ENCODE data around the gene ZSWIM3. TPM values are rescaled to one million over a fixed set of nuclear protein-coding genes. Genes with fewer than 3 reads are reported as not detected.
A peak's percentile ranks its signal among the peaks of the same experiment; 100 is the strongest.

ZSWIM3 gene
- total and polyA plus RNA-seq, 11 donors: 1.3 to 3.1 (median 2.1) TPM

DNA sequence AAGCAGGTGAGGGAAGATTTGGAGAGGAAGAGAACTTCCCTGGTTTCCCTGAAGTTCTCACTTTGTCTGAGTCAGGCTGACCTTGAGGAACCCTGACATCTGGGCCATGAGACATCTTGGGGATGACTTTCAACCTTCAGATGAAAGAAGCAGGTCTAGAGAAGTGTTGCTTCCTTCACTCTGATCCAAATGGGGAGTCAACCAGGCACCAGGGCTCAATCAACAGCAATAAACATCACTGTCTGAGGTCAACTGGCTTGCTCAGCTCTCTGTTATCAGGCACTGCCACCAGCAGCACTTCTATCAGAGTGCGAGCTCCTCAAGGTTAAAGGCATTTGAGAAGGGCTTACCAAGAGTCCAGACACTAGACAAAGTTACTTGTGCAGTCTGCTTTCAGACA, 6.5 kb upstream of the ZSWIM3 start:
- H3K36me3 ChIP-seq: peaks cover 0 to 77% (median 60%) of the 10 kb centered on the region in 9 donors
- no peak overlapping the region for H3K4me3 ChIP-seq
- intact Hi-C loops (cut with DNase I): no loop called here
- H3K4me1 ChIP-seq: peaks cover under 1 to 27% (median 13%) of the 10 kb centered on the region in 12 donors
- no peaks in the 10 kb centered on the region for H3K9me3 ChIP-seq
- DNase-seq (no peak), ATAC-seq (peak in 3 of 4 donors; percentile 58 to 77 (median 73))
- 45 to 100% (median 55%) methylated on average over 1 of the region's 1 CpG for WGBS, 4 donors
- H3K27ac ChIP-seq: peak overlapping the region in 4 of 12 donors; percentile 3 to 30 (median 19)
- no peaks in the 10 kb centered on the region for H3K27me3 ChIP-seq
- TF ChIP-seq POLR2A (IDR thresholded peaks at IDR 0.05): no peak
- TF ChIP-seq, protein P1, sequence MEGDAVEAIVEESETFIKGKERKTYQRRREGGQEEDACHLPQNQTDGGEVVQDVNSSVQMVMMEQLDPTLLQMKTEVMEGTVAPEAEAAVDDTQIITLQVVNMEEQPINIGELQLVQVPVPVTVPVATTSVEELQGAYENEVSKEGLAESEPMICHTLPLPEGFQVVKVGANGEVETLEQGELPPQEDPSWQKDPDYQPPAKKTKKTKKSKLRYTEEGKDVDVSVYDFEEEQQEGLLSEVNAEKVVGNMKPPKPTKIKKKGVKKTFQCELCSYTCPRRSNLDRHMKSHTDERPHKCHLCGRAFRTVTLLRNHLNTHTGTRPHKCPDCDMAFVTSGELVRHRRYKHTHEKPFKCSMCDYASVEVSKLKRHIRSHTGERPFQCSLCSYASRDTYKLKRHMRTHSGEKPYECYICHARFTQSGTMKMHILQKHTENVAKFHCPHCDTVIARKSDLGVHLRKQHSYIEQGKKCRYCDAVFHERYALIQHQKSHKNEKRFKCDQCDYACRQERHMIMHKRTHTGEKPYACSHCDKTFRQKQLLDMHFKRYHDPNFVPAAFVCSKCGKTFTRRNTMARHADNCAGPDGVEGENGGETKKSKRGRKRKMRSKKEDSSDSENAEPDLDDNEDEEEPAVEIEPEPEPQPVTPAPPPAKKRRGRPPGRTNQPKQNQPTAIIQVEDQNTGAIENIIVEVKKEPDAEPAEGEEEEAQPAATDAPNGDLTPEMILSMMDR (IDR thresholded peaks at IDR 0.05): no peak

DNA sequence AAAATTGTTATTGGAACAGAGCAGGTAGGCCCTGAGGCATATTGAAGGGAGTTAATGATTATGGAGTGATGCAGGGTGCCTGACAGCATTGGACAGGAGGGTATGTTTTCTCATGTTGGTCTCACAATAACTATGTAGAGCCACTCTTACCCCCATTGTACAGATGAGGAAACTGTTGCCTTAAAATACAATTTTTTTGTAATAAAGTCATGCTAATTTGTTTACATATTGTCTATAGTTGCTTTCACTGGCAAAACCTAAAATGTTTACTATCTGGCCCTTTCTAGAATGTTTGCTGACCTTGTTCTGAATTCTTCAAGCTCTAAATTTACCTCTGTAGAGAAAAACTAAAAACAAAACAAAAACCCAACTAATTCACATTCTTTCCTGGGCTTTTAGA, 5.9 kb upstream of the ZSWIM3 start:
- TF ChIP-seq, protein P1 (IDR thresholded peaks at IDR 0.05): no peak
- no peak for TF ChIP-seq POLR2A (IDR thresholded peaks at IDR 0.05)
- no peak for ATAC-seq
- H3K27me3 ChIP-seq: no peaks in the 10 kb centered on the region
- peaks cover 0 to 72% (median 54%) of the 10 kb centered on the region in 9 donors for H3K36me3 ChIP-seq
- intact Hi-C loops (cut with DNase I): no loop called here
- H3K4me1 ChIP-seq: peaks cover 3 to 32% (median 19%) of the 10 kb centered on the region in 12 donors
- H3K27ac ChIP-seq: peak overlapping the region in 3 of 12 donors; percentile 13 to 30 (median 25)
- DNase-seq: no peak
- H3K9me3 ChIP-seq: no peaks in the 10 kb centered on the region
- no peak overlapping the region for H3K4me3 ChIP-seq

DNA sequence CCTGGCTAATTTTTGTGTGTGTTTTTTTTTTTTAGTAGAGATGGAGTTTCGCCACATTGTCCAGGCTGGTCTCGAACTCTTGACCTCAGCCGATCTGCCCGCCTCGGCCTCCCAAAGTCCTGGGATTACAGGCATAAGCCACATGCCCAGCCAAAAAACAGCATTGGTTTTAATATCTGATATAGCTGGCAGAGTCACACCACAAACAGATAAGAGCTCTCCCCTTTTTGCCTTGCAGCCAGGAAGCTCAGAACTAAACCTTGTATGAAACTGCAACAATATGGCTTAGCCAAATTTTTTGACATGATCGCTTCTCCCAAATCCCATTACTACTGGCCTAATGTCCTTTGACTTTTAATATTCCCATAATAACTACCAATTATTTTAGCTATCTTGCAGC, 5.1 kb upstream of the ZSWIM3 start:
- no peak for TF ChIP-seq POLR2A (IDR thresholded peaks at IDR 0.05)
- TF ChIP-seq, protein P1 (IDR thresholded peaks at IDR 0.05): no peak
- 95 to 99% (median 97%) methylated on average over 6 of the region's 6 CpGs for WGBS, 4 donors
- Histone ChIP-seq H3K27ac (no peak overlapping the region), H3K36me3 (peaks cover 0 to 63% (median 46%) of the 10 kb centered on the region in 9 donors), H3K9me3 (no peaks in the 10 kb centered on the region), H3K27me3 (no peaks in the 10 kb centered on the region), H3K4me3 (no peak overlapping the region), H3K4me1 (peaks cover 3 to 35% (median 21%) of the 10 kb centered on the region in 12 donors)
- DNase-seq (no peak), ATAC-seq (no peak)
- intact Hi-C loops (cut with DNase I): no loop called here

DNA sequence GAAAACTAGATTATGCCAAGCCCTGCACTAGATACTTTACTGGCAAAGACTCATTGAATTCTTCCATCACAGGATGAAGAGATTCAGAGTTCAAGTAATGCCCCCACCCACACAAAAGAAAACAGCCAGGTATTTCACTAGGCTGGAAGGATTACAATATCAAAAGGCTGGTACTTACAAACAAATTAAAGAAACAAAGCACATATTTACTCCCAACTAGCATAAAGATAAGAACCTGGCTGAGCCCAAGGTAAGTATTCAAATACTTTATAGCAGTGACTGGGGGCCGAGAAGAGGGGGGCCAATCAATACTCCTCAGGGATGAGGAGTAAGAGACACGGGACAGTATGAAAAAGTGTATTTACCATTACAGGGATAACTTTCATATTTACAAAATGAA, 3.9 kb upstream of the ZSWIM3 start:
- Histone ChIP-seq H3K4me3 (no peak overlapping the region), H3K27ac (no peak overlapping the region), H3K36me3 (peaks cover 0 to 52% (median 35%) of the 10 kb centered on the region in 9 donors), H3K9me3 (no peaks in the 10 kb centered on the region), H3K27me3 (no peaks in the 10 kb centered on the region), H3K4me1 (peaks cover 3 to 43% (median 27%) of the 10 kb centered on the region in 12 donors)
- 84 to 86% (median 85%) methylated on average over 2 of the region's 2 CpGs for WGBS, 4 donors
- DNase-seq: no peak
- TF ChIP-seq, protein P1 (IDR thresholded peaks at IDR 0.05): no peak
- TF ChIP-seq POLR2A (IDR thresholded peaks at IDR 0.05): no peak
- intact Hi-C loops (cut with DNase I): no loop called here
- no peak for ATAC-seq
